ENCODE results near the gene NPRL2. TPM values are rescaled to one million over a fixed set of nuclear protein-coding genes. Genes with fewer than 3 reads are reported as not detected.

Gene NPRL2
- total and polyA plus RNA-seq, 2 experiments from 2014 or later, result 22.3 to 27.7 TPM

- H2AFZ ChIP-seq, result peak overlapping the region; percentile 44; the same call in 1 of the 2 replicates
- H3K36me3 Mint-ChIP-seq (ENCODE audit: low read depth), result 0 out of 3 replicates have a peak, but pooled peaks cover under 1% of the 10 kb centered on the region
- H3K4me2 ChIP-seq, result peak overlapping the region; percentile 77
- no peaks in the 10 kb centered on the region for H4K20me1 ChIP-seq (replicated peaks; ENCODE audit: insufficient read depth)
- peak overlapping the region; percentile 49 for H3K4me3 ChIP-seq
- H3K4me1 Mint-ChIP-seq, result peaks cover 22% of the 10 kb centered on the region
- H3K27me3 Mint-ChIP-seq (ENCODE audit: insufficient read depth, low read depth, poor library complexity), result peaks cover 23% of the 10 kb centered on the region
- peaks cover 17% of the 10 kb centered on the region for H3F3A ChIP-seq (replicated peaks; ENCODE audit: low read depth)
- no peaks in the 10 kb centered on the region for H3K79me2 ChIP-seq (replicated peaks; ENCODE audit: insufficient read depth)
- H3K36me3 ChIP-seq (ENCODE audit: insufficient read depth), result no peaks in the 10 kb centered on the region
- TF ChIP-seq EZH2 (IDR thresholded peaks at IDR 0.05; ENCODE audit: low read depth, unreplicated experiment), result no peak
- peaks cover 25% of the 10 kb centered on the region for H3K4me1 ChIP-seq (ENCODE audit: insufficient read depth)
- H3K27me3 ChIP-seq (ENCODE audit: insufficient read depth), result no peaks in the 10 kb centered on the region
- H3K27ac ChIP-seq (ENCODE audit: low read depth), result peak overlapping the region; percentile 56; the same call in 1 of the 2 replicates
- DNase-seq (ENCODE audit: low spot score) (no peak), ATAC-seq (no peak; the same call in 2 of the 3 replicates)
- H3K9me2 ChIP-seq (ENCODE audit: insufficient read depth), result no peaks in the 10 kb centered on the region
- H3K4me3 Mint-ChIP-seq, result peak overlapping the region; percentile 98
- peaks cover 1% of the 10 kb centered on the region; the same call in 1 of the 3 replicates for H3K9me3 Mint-ChIP-seq
- H3K27ac Mint-ChIP-seq, result peak overlapping the region; percentile 48; the same call in 1 of the 2 replicates
These were observed 51.0 kb downstream of the NPRL2 start for GRCh38 chr3:50299638-50299928.

DNA sequence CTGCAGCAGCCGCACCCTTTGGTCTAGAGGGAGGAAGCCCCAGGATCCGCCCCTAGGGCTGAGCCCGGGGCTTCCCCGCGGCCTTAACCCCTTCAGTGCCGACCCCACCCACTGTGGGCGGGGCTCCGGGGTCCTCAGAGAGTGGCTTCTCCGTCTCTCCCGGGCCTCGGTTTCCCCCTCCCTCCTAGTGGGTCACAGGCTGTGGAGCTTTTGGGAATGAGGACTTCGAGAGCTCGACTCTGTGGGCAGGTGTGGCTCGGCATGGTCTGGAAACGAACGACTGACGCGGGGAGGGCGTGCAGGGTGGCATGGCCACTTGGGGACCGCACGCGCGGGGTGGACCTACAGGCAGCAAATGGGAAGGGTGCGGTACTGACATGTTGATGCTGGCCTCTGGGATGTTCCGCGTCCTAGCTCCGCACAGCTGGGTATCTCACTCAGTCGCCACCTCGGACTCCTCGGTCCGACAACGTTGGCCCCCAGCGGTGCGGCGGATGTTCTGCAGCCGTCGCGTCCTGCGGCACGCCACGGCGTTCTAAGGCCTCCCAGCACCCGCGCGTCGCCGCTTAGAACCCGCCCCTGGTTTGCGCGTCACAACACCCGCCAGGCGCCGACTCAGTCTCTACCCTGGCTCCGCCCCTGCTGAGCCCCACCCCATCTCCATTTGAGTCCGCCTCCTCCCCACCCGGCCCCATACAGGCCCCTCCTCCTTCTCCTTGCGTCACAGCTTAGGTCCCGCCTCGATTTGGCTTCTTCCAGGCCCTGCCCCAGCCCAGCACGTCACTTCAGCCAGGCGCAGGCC lies 51.5 kb downstream of the NPRL2 start, which contains the start of the genes HYAL3 and NAA80:
TSS of gene HYAL3 (minus strand) at position 570 of the 802 bp plus-strand sequence. CDS start 3,803 bp downstream, outside the sequence.
TSS of gene NAA80 (minus strand) at position 570 of the 802 bp plus-strand sequence. CDS start 1,942 bp downstream, outside the sequence.
- Mint-ChIP-seq H3K27ac (peak within 1 kb of the TSS; percentile 98), H3K36me3 (ENCODE audit: low read depth) (no peaks in the 10 kb centered on the region), H3K4me3 (peak within 1 kb of the TSS; percentile 98), H3K4me1 (peaks cover 22% of the 10 kb centered on the region), H3K9me3 (no peaks in the 10 kb centered on the region; the same call in 2 of the 3 replicates), H3K27me3 (ENCODE audit: insufficient read depth, low read depth, poor library complexity) (peaks cover 22% of the 10 kb centered on the region)
- Histone ChIP-seq H3K27me3 (ENCODE audit: insufficient read depth) (no peaks in the 10 kb centered on the region), H3K36me3 (ENCODE audit: insufficient read depth) (no peaks in the 10 kb centered on the region), H3K4me2 (peak within 1 kb of the TSS; percentile 97), H3K79me2 (replicated peaks; ENCODE audit: insufficient read depth) (no peaks in the 10 kb centered on the region), H3K4me1 (ENCODE audit: insufficient read depth) (peaks cover 25% of the 10 kb centered on the region), H2AFZ (peak within 1 kb of the TSS; percentile 100), H3F3A (replicated peaks; ENCODE audit: low read depth) (peaks cover 17% of the 10 kb centered on the region), H4K20me1 (replicated peaks; ENCODE audit: insufficient read depth) (no peaks in the 10 kb centered on the region), H3K4me3 (peak within 1 kb of the TSS; percentile 97), H3K9me2 (ENCODE audit: insufficient read depth) (no peaks in the 10 kb centered on the region), H3K27ac (ENCODE audit: low read depth) (peak within 1 kb of the TSS; percentile 79; the same call in 1 of the 2 replicates)
- DNase-seq (ENCODE audit: low spot score) (peak; percentile 99), ATAC-seq (peak; percentile 69)
- TF ChIP-seq REST (IDR thresholded peaks at IDR 0.05; ENCODE audit: unreplicated experiment) (no peak), ZNF114 (CRISPR knock-in tag; IDR thresholded peaks at IDR 0.05) (no peak), EZH2phosphoT487 (IDR thresholded peaks at IDR 0.05; ENCODE audit: unreplicated experiment) (no peak), POLR2AphosphoS5 (IDR thresholded peaks at IDR 0.05; ENCODE audit: low read depth) (peak; percentile 88), NANOG (IDR thresholded peaks at IDR 0.05; ENCODE audit: borderline replicate concordance) (no peak), STAT1 (IDR thresholded peaks at IDR 0.05; ENCODE audit: unreplicated experiment) (no peak), ZNF331 (CRISPR knock-in tag; IDR thresholded peaks at IDR 0.05; ENCODE audit: low read depth) (no peak), ETS1 (IDR thresholded peaks at IDR 0.05) (no peak), EZH2 (IDR thresholded peaks at IDR 0.05; ENCODE audit: low read depth, unreplicated experiment) (no peak), CTCF (conservative IDR thresholded peaks at IDR 0.05; ENCODE audit: low read depth in 2 of 2) (peak in 1 of 2 experiments; percentile 22; a peak in 1 of 4 replicates), CREB1 (CRISPR knock-in tag; IDR thresholded peaks at IDR 0.05; ENCODE audit: low read depth) (peak; percentile 84), JUNB (IDR thresholded peaks at IDR 0.05; ENCODE audit: unreplicated experiment) (no peak)
